Measurements from ENCODE around the gene FGD2.

FGD2 gene

GRCh38 chr6:36999751-37000125 lies 5.7 kb upstream of the FGD2 start:
- Histone ChIP-seq H3K4me2 (ENCODE audit: insufficient read depth, low read length) (no peak overlapping the region), H3K9me3 (ENCODE audit: insufficient read depth, low read length, severe bottlenecking) (no peaks in the 10 kb centered on the region), H3K4me3 (ENCODE audit: low read depth in 1 of 2, low read length in 2 of 2) (no peak overlapping the region), H3K27me3 (ENCODE audit: insufficient read depth, low read length, poor library complexity) (no peaks in the 10 kb centered on the region), H3K9ac (ENCODE audit: low read depth, low read length) (no peak overlapping the region), H3K79me2 (ENCODE audit: insufficient read depth, low read length) (no peaks in the 10 kb centered on the region), H4K20me1 (ENCODE audit: insufficient read depth, low read length) (no peaks in the 10 kb centered on the region), H2AFZ (ENCODE audit: low read depth, low read length) (no peak overlapping the region), H3K27ac (ENCODE audit: low read length) (no peak overlapping the region), H3K4me1 (ENCODE audit: insufficient read depth, low read length) (no peaks in the 10 kb centered on the region), H3K36me3 (ENCODE audit: insufficient read depth, low read length) (no peaks in the 10 kb centered on the region)
- TF ChIP-seq, protein P1, sequence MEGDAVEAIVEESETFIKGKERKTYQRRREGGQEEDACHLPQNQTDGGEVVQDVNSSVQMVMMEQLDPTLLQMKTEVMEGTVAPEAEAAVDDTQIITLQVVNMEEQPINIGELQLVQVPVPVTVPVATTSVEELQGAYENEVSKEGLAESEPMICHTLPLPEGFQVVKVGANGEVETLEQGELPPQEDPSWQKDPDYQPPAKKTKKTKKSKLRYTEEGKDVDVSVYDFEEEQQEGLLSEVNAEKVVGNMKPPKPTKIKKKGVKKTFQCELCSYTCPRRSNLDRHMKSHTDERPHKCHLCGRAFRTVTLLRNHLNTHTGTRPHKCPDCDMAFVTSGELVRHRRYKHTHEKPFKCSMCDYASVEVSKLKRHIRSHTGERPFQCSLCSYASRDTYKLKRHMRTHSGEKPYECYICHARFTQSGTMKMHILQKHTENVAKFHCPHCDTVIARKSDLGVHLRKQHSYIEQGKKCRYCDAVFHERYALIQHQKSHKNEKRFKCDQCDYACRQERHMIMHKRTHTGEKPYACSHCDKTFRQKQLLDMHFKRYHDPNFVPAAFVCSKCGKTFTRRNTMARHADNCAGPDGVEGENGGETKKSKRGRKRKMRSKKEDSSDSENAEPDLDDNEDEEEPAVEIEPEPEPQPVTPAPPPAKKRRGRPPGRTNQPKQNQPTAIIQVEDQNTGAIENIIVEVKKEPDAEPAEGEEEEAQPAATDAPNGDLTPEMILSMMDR (IDR thresholded peaks at IDR 0.05; ENCODE audit: borderline replicate concordance, extremely low read depth, low read length, poor library complexity, severe bottlenecking): no peak
- no peak for TF ChIP-seq EZH2 (IDR thresholded peaks at IDR 0.05; ENCODE audit: borderline replicate concordance, low read depth, low read length, severe bottlenecking)
- ATAC-seq (ENCODE audit: insufficient read depth, low read depth): no peak
- no peak for DNase-seq

GRCh38 chr6:37004044-37004980 lies 1.1 kb upstream of the FGD2 start:
- no peak overlapping the region for H3K27ac ChIP-seq (ENCODE audit: low read length)
- TF ChIP-seq, protein P1 (IDR thresholded peaks at IDR 0.05; ENCODE audit: borderline replicate concordance, extremely low read depth, low read length, poor library complexity, severe bottlenecking): no peak
- no peak for TF ChIP-seq EZH2 (IDR thresholded peaks at IDR 0.05; ENCODE audit: borderline replicate concordance, low read depth, low read length, severe bottlenecking)

DNA sequence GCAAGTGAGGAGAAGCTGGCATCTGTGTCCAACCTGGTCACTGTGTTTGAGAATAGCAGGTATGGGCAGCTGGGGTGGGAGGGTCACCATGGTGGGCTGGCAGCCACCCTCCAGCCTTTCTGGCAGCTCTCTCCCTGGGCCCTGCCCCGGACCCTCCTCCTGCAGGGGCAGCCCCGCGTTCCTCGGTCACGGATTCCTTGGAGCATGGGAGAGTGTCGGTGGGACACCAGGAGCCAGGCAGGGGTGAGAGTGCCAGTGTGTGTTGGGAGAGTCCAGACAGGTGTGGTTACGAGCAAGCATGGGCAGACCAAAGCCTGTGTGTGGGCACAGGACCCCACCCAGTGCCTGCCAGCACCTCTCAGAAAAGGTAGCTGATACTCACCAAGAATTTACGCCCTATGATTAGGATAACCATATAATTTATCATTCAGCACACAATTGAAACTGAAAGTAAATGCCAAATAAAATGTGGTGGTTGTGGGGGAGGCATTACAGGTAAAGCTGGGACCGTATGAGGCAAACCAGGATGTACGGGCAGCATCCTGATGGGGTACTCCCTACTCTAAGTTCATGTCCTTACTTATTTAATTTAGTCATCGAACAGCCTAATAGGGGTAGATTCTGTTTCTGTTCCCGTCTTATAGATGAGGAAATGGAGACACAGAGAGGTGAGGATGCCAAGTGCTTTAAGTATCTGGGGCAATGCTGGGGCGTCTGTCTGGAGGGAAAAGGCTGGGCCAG lies 542 bp downstream of the FGD2 start:
- no peak overlapping the region for H3K27ac ChIP-seq (ENCODE audit: low read length)
- no peak overlapping the region for H3K4me2 ChIP-seq (ENCODE audit: insufficient read depth, low read length)
- no peaks in the 10 kb centered on the region for H3K36me3 ChIP-seq (ENCODE audit: insufficient read depth, low read length)
- no peak overlapping the region for H3K9ac ChIP-seq (ENCODE audit: low read depth, low read length)
- no peak overlapping the region for H3K4me3 ChIP-seq (ENCODE audit: low read depth in 1 of 2, low read length in 2 of 2)
- DNase-seq (no peak), ATAC-seq (ENCODE audit: insufficient read depth, low read depth) (no peak; the same call in 2 of the 3 replicates)
- H3K4me1 ChIP-seq (ENCODE audit: insufficient read depth, low read length): no peaks in the 10 kb centered on the region
- no peaks in the 10 kb centered on the region for H3K79me2 ChIP-seq (ENCODE audit: insufficient read depth, low read length)
- no peak for TF ChIP-seq EZH2 (IDR thresholded peaks at IDR 0.05; ENCODE audit: borderline replicate concordance, low read depth, low read length, severe bottlenecking)
- TF ChIP-seq, protein P1 (IDR thresholded peaks at IDR 0.05; ENCODE audit: borderline replicate concordance, extremely low read depth, low read length, poor library complexity, severe bottlenecking): no peak
- H4K20me1 ChIP-seq (ENCODE audit: insufficient read depth, low read length): no peaks in the 10 kb centered on the region
- H3K27me3 ChIP-seq (ENCODE audit: insufficient read depth, low read length, poor library complexity): no peaks in the 10 kb centered on the region
- H3K9me3 ChIP-seq (ENCODE audit: insufficient read depth, low read length, severe bottlenecking): no peaks in the 10 kb centered on the region
- H2AFZ ChIP-seq (ENCODE audit: low read depth, low read length): no peak overlapping the region

More at GRCh38 chr6:37004044-37004980, 1.1 kb upstream of the FGD2 start:
- Histone ChIP-seq H3K9me3 (ENCODE audit: insufficient read depth, low read length, severe bottlenecking) (no peaks in the 10 kb centered on the region), H4K20me1 (ENCODE audit: insufficient read depth, low read length) (no peaks in the 10 kb centered on the region), H3K4me3 (ENCODE audit: low read depth in 1 of 2, low read length in 2 of 2) (no peak overlapping the region), H3K4me2 (ENCODE audit: insufficient read depth, low read length) (no peak overlapping the region), H2AFZ (ENCODE audit: low read depth, low read length) (no peak overlapping the region), H3K79me2 (ENCODE audit: insufficient read depth, low read length) (no peaks in the 10 kb centered on the region), H3K36me3 (ENCODE audit: insufficient read depth, low read length) (no peaks in the 10 kb centered on the region), H3K27me3 (ENCODE audit: insufficient read depth, low read length, poor library complexity) (no peaks in the 10 kb centered on the region), H3K4me1 (ENCODE audit: insufficient read depth, low read length) (no peaks in the 10 kb centered on the region), H3K9ac (ENCODE audit: low read depth, low read length) (no peak overlapping the region)
- DNase-seq (no peak), ATAC-seq (ENCODE audit: insufficient read depth, low read depth) (no peak)

Measured in DND-41 (cell line).